ENCODE data around the gene ZNF492. TPM values are rescaled to one million over a fixed set of nuclear protein-coding genes. Genes with fewer than 3 reads are reported as not detected.

The ZNF492 gene
- total RNA-seq, 2 donors from 2014 or later: 0.58 to 1.8 TPM

GRCh38 chr19:22606954-22607652 is 27.0 kb upstream of the ZNF492 start:
- intact Hi-C loops (cut with DNase I): no loop called here
- Histone ChIP-seq H3K9ac (ENCODE audit: low read depth in 2 of 2, low read length in 2 of 2) (no peak overlapping the region), H3K27ac (no peak overlapping the region), H3K9me3 (no peaks in the 10 kb centered on the region), H3K4me1 (no peaks in the 10 kb centered on the region), H3K27me3 (no peaks in the 10 kb centered on the region), H3K36me3 (no peaks in the 10 kb centered on the region), H3K4me3 (no peak overlapping the region)
- TF ChIP-seq CTCF (IDR thresholded peaks at IDR 0.05): no peak
- no peak for DNase-seq

GRCh38 chr19:22607653-22608430 is 26.3 kb upstream of the ZNF492 start:
- intact Hi-C loops (cut with DNase I): no loop called here
- no peak overlapping the region for H3K9ac ChIP-seq (ENCODE audit: low read depth in 2 of 2, low read length in 2 of 2)
- H3K9me3 ChIP-seq: no peaks in the 10 kb centered on the region
- no peak overlapping the region for H3K4me3 ChIP-seq
- no peak for TF ChIP-seq CTCF (IDR thresholded peaks at IDR 0.05)
- no peak for DNase-seq
- no peaks in the 10 kb centered on the region for H3K27me3 ChIP-seq
- no peak overlapping the region for H3K27ac ChIP-seq
- H3K36me3 ChIP-seq: no peaks in the 10 kb centered on the region
- no peaks in the 10 kb centered on the region for H3K4me1 ChIP-seq

- DNase-seq: no peak
- Histone ChIP-seq H3K9me3 (no peaks in the 10 kb centered on the region), H3K9ac (ENCODE audit: low read depth in 2 of 2, low read length in 2 of 2) (no peak overlapping the region), H3K36me3 (no peaks in the 10 kb centered on the region), H3K4me3 (no peak overlapping the region), H3K27ac (no peak overlapping the region), H3K4me1 (no peaks in the 10 kb centered on the region), H3K27me3 (no peaks in the 10 kb centered on the region)
- no peak for TF ChIP-seq CTCF (IDR thresholded peaks at IDR 0.05)
- intact Hi-C loops (cut with DNase I): no loop called here
Observed at GRCh38 chr19:22608441-22608840, 25.7 kb upstream of the ZNF492 start.

DNA sequence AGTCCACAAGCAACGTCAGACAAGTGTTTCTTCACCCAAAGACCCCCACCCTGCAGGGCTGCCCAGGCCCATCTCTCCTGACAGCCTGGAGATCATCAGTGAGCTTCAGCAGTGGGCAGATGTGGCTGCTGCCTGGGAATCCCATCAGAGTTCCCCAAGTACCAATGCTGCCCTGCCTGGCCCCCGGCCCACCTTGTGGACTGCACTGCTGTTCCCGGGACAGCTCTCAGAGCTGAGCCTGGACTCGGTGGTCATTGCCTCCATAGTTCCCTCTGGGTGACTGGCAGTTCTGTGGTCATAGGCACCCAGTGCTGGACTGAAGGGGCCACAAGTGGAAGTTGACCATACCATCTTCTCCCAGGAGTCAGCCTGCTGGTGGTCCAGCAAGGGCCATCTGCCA is 24.5 kb upstream of the ZNF492 start:
- intact Hi-C loops (cut with DNase I): no loop called here
- H3K9me3 ChIP-seq: no peaks in the 10 kb centered on the region
- no peaks in the 10 kb centered on the region for H3K36me3 ChIP-seq
- H3K27ac ChIP-seq: no peak overlapping the region
- no peak overlapping the region for H3K9ac ChIP-seq (ENCODE audit: low read depth in 2 of 2, low read length in 2 of 2)
- H3K27me3 ChIP-seq: no peaks in the 10 kb centered on the region
- DNase-seq: no peak
- no peak for TF ChIP-seq CTCF (IDR thresholded peaks at IDR 0.05)
- no peaks in the 10 kb centered on the region for H3K4me1 ChIP-seq
- no peak overlapping the region for H3K4me3 ChIP-seq

DNA sequence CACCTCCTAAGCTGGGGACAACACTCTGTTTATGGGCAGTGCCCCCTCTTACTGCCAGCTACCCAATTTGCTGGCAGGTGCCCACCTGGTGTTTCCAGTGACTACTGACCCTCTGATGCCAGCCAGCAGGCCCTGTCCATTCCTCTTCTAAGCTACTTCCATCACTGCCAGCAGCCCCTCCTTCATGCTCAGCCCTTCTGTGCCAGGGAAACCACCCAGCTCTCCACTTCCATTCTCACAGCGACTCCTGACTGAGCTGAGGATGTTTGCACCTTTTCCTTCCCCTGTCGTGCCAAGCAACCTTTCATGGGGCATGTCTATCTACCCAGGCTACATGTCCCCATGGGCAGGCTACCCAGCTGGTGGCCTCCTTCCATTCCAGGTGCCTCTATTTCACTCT is 24.0 kb upstream of the ZNF492 start:
- no peak for TF ChIP-seq CTCF (IDR thresholded peaks at IDR 0.05)
- Histone ChIP-seq H3K36me3 (no peaks in the 10 kb centered on the region), H3K4me3 (no peak overlapping the region), H3K27me3 (no peaks in the 10 kb centered on the region), H3K4me1 (no peaks in the 10 kb centered on the region), H3K9me3 (no peaks in the 10 kb centered on the region), H3K27ac (no peak overlapping the region), H3K9ac (ENCODE audit: low read depth in 2 of 2, low read length in 2 of 2) (no peak overlapping the region)
- DNase-seq: no peak
- intact Hi-C loops (cut with DNase I): no loop called here

Measured in colonic mucosa (tissue), 4 donors.